HepG2 (cell line): ENCODE data around the gene LMAN1L. TPM values are rescaled to one million over a fixed set of nuclear protein-coding genes. Genes with fewer than 3 reads are reported as not detected.

Experiments
- CAMTA2 ChIP-seq: sonication (generic); formaldehyde crosslinking; IDR thresholded peaks from 2 replicates; pipeline ENCODE4 v1.4.0; 2020; ENCODE audit warnings: mild to moderate bottlenecking, missing genetic modification reagents, borderline replicate concordance
- CBX2 ChIP-seq, 2 experiments: fragments of 200-600 bp in 1 of 2; sonication (generic); formaldehyde crosslinking in 1 of 2; IDR thresholded peaks; 2 replicates each; pipeline versions ENCODE4 v1.7.0 to v1.8.1; 2018 to 2022; ENCODE audit warnings: low read depth in 2 of 2, low read length in 1 of 2, mild to moderate bottlenecking in 1 of 2, missing genetic modification reagents in 1 of 2
- DR1 ChIP-seq: sonication (generic); formaldehyde crosslinking; IDR thresholded peaks from 2 replicates; pipeline ENCODE4 v1.8.0; 2021; ENCODE audit warnings: mild to moderate bottlenecking, missing genetic modification reagents, inconsistent platforms
- ETV5 ChIP-seq: IDR thresholded peaks from 2 replicates; pipeline ENCODE4 v1.6.1; 2018; ENCODE audit warnings: missing biosample characterization, missing genetic modification reagents, inconsistent platforms, borderline replicate concordance
- HOXA3 ChIP-seq: sonication (generic); formaldehyde crosslinking; IDR thresholded peaks from 2 replicates; pipeline ENCODE4 v1.5.0; 2020; ENCODE audit warnings: missing genetic modification reagents
- HOXD1 ChIP-seq: sonication (generic); formaldehyde crosslinking; IDR thresholded peaks from 2 replicates; pipeline ENCODE4 v1.5.0; 2020; ENCODE audit warnings: missing genetic modification reagents
- MAFG ChIP-seq: sonication (generic); formaldehyde crosslinking; IDR thresholded peaks from 2 replicates; pipeline ENCODE4 v1.5.1; 2020; ENCODE audit warnings: mild to moderate bottlenecking, missing genetic modification reagents
- NAIF1 ChIP-seq: sonication (generic); formaldehyde crosslinking; IDR thresholded peaks from 2 replicates; pipeline ENCODE4 v1.5.0; 2020; ENCODE audit warnings: mild to moderate bottlenecking, missing genetic modification reagents, borderline replicate concordance
- NFKBIZ ChIP-seq: IDR thresholded peaks from 2 replicates; pipeline ENCODE4 v1.6.1; 2018; ENCODE audit warnings: missing genetic modification reagents, missing compliant biosample characterization
- PHF5A ChIP-seq: IDR thresholded peaks from one replicate; pipeline ENCODE4 v1.6.1; 2018; ENCODE audit warnings: low read depth, missing genetic modification reagents; ENCODE audit not compliant: unreplicated experiment
- TSC22D2 ChIP-seq: sonication (generic); formaldehyde crosslinking; IDR thresholded peaks from 2 replicates; pipeline ENCODE4 v1.5.1; 2020; ENCODE audit warnings: missing genetic modification reagents, mild to moderate bottlenecking, borderline replicate concordance
- ZBTB7A ChIP-seq: sonication (generic); formaldehyde crosslinking; IDR thresholded peaks from 2 replicates; pipeline ENCODE4 v1.8.0; 2022; ENCODE audit warnings: mild to moderate bottlenecking, missing genetic modification reagents
- ZFP36L1 ChIP-seq: sonication (generic); formaldehyde crosslinking; IDR thresholded peaks from 2 replicates; pipeline ENCODE4 v1.8.0; 2022; ENCODE audit warnings: mild to moderate bottlenecking, missing genetic modification reagents, moderate library complexity
- ZNF296 ChIP-seq: sonication (generic); formaldehyde crosslinking; conservative IDR thresholded peaks from 2 replicates; pipeline ENCODE4 v1.5.0; 2020; ENCODE audit warnings: mild to moderate bottlenecking, missing genetic modification reagents
- ZNF460 ChIP-seq: sonication (generic); formaldehyde crosslinking; IDR thresholded peaks from 2 replicates; pipeline ENCODE4 v1.5.1; 2020; ENCODE audit warnings: missing genetic modification reagents, mild to moderate bottlenecking, borderline replicate concordance
- ZNF709 ChIP-seq: sonication (generic); formaldehyde crosslinking; IDR thresholded peaks from 2 replicates; pipeline ENCODE4 v1.5.0; 2020; ENCODE audit warnings: mild to moderate bottlenecking, missing genetic modification reagents
- ZNF776 ChIP-seq: sonication (generic); formaldehyde crosslinking; IDR thresholded peaks from 2 replicates; pipeline ENCODE4 v1.4.0; 2020; ENCODE audit warnings: mild to moderate bottlenecking, missing genetic modification reagents
- ZNF850 ChIP-seq: sonication (generic); formaldehyde crosslinking; conservative IDR thresholded peaks from 2 replicates; pipeline ENCODE4 v1.9.0; 2021; ENCODE audit warnings: mild to moderate bottlenecking, missing genetic modification reagents
- polyA plus RNA-seq, 8 experiments: library from polyadenylated mRNA; depleted of rRNA in 3 of 8; stranded (reverse) in 7 of 8; unstranded in 1 of 8; fragments of >200 nt; fragmentation: Illumina TruSeq in 4 of 8; extraction: Trizol in 4 of 8; gene quantifications; 2 replicates each; pipeline versions ENCODE4 v1.2.1 to v1.2.3, GENCODE V29; 2011 to 2016; ENCODE audit warnings: low read depth in 4 of 8, missing spikeins in 1 of 8, mixed read lengths in 1 of 8; ENCODE audit not compliant: insufficient read depth in 1 of 8
- total RNA-seq, 5 experiments: library from RNA; depleted of rRNA; stranded (reverse); fragments of >200 nt; fragmentation: Illumina TruSeq; extraction: Trizol; gene quantifications; 2 replicates each; pipeline ENCODE4 v1.2.3, GENCODE V29; 2016; ENCODE audit warnings: low read depth in 1 of 5
- TF ChIP-seq, protein P1 (sequence below): IDR thresholded peaks from 2 replicates; pipeline ENCODE4 v1.4.0; 2020; ENCODE audit warnings: mild to moderate bottlenecking, missing genetic modification reagents
- TF ChIP-seq, protein P2 (sequence below): sonication (generic); formaldehyde crosslinking; IDR thresholded peaks from 2 replicates; pipeline ENCODE4 v1.4.0; 2020; ENCODE audit warnings: low read depth, mild to moderate bottlenecking, missing genetic modification reagents
- TF ChIP-seq, protein P3 (sequence below): fragments of 450-650 bp; IDR thresholded peaks from 2 replicates; pipeline ENCODE4 v1.6.1; 2017
- TF ChIP-seq, protein P4 (sequence below): IDR thresholded peaks from 2 replicates; pipeline ENCODE4 v1.6.1; 2016; ENCODE audit warnings: low read depth

LMAN1L gene
- total and polyA plus RNA-seq, 2 of the 13 experiments (the other 11 are each of a cell fraction or from before 2014, with no cell fraction given) = not detected

DNA sequence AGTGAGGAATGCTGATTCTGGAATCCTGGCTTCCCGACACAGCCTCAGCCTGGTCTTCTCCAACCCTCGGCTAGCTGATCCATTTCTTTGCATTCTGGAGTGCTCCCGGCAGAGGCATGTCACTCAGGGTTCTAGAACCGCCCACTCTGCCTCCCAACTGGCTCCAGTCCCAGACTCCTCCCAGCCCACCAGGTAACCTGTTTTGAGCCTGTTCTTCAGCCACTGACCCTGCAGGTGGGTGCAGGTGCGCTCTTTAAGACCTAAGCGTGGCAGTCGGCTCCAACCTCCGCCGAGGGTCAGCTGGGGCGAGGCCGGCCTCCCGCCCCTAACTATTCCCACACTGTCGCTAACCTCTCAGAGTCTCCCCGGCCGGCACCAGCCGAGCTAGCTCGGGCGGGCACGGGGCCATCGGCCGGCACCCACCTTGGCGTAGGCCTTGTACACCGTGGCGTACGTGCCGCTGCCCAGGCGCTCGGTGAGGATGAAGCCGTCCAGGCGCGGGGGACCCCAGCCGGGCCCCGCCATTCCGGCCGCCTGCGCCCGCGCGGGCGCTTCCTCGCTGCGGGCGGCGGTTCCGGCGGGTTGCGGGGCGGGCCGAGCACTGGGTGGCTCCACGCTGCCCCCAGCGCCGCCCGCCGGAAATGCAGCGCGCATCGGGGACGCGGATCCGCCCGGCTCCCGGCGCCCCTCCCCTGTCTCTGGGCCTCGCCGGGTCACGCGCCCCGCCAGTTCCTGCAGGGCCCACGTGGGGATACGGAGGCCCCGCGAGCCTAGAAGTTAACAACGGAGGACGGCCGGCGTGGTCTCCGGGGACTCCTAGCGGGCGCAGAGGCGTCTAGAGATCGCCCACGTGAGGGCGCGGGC lies 30.2 kb downstream of the LMAN1L start, which contains the start of gene ULK3 (continued):
- TF ChIP-seq, protein P1, sequence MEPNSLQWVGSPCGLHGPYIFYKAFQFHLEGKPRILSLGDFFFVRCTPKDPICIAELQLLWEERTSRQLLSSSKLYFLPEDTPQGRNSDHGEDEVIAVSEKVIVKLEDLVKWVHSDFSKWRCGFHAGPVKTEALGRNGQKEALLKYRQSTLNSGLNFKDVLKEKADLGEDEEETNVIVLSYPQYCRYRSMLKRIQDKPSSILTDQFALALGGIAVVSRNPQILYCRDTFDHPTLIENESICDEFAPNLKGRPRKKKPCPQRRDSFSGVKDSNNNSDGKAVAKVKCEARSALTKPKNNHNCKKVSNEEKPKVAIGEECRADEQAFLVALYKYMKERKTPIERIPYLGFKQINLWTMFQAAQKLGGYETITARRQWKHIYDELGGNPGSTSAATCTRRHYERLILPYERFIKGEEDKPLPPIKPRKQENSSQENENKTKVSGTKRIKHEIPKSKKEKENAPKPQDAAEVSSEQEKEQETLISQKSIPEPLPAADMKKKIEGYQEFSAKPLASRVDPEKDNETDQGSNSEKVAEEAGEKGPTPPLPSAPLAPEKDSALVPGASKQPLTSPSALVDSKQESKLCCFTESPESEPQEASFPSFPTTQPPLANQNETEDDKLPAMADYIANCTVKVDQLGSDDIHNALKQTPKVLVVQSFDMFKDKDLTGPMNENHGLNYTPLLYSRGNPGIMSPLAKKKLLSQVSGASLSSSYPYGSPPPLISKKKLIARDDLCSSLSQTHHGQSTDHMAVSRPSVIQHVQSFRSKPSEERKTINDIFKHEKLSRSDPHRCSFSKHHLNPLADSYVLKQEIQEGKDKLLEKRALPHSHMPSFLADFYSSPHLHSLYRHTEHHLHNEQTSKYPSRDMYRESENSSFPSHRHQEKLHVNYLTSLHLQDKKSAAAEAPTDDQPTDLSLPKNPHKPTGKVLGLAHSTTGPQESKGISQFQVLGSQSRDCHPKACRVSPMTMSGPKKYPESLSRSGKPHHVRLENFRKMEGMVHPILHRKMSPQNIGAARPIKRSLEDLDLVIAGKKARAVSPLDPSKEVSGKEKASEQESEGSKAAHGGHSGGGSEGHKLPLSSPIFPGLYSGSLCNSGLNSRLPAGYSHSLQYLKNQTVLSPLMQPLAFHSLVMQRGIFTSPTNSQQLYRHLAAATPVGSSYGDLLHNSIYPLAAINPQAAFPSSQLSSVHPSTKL = no peak
- TF ChIP-seq DR1 (no peak), NFKBIZ (CRISPR knock-in tag) (0 out of 2 replicates have a peak, but pooled peaks have one; percentile 24), HOXD1 (no peak), NAIF1 (no peak), HOXA3 (CRISPR knock-in tag) (no peak), ZNF296 (CRISPR knock-in tag) (no peak), ZNF776 (no peak; the same call in 1 of the 2 replicates), TSC22D2 (CRISPR knock-in tag) (no peak), CAMTA2 (peak; percentile 74; the same call in 1 of the 2 replicates), ETV5 (CRISPR knock-in tag) (no peak), ZNF460 (no peak), MAFG (no peak), ZBTB7A (CRISPR knock-in tag) (no peak), ZNF850 (no peak), ZFP36L1 (CRISPR knock-in tag) (no peak), ZNF709 (CRISPR knock-in tag) (no peak), CBX2 (IDR thresholded peaks at IDR 0.05; ENCODE audit: low read depth, low read length) (no peak), CBX2 (CRISPR knock-in tag; IDR thresholded peaks at IDR 0.05; ENCODE audit: low read depth) (no peak), PHF5A (CRISPR knock-in tag) (no peak)
- TF ChIP-seq, protein P2, sequence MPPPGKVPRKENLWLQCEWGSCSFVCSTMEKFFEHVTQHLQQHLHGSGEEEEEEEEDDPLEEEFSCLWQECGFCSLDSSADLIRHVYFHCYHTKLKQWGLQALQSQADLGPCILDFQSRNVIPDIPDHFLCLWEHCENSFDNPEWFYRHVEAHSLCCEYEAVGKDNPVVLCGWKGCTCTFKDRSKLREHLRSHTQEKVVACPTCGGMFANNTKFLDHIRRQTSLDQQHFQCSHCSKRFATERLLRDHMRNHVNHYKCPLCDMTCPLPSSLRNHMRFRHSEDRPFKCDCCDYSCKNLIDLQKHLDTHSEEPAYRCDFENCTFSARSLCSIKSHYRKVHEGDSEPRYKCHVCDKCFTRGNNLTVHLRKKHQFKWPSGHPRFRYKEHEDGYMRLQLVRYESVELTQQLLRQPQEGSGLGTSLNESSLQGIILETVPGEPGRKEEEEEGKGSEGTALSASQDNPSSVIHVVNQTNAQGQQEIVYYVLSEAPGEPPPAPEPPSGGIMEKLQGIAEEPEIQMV = no peak
- TF ChIP-seq, protein P3, sequence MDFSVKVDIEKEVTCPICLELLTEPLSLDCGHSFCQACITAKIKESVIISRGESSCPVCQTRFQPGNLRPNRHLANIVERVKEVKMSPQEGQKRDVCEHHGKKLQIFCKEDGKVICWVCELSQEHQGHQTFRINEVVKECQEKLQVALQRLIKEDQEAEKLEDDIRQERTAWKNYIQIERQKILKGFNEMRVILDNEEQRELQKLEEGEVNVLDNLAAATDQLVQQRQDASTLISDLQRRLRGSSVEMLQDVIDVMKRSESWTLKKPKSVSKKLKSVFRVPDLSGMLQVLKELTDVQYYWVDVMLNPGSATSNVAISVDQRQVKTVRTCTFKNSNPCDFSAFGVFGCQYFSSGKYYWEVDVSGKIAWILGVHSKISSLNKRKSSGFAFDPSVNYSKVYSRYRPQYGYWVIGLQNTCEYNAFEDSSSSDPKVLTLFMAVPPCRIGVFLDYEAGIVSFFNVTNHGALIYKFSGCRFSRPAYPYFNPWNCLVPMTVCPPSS = no peak
- TF ChIP-seq, protein P4, sequence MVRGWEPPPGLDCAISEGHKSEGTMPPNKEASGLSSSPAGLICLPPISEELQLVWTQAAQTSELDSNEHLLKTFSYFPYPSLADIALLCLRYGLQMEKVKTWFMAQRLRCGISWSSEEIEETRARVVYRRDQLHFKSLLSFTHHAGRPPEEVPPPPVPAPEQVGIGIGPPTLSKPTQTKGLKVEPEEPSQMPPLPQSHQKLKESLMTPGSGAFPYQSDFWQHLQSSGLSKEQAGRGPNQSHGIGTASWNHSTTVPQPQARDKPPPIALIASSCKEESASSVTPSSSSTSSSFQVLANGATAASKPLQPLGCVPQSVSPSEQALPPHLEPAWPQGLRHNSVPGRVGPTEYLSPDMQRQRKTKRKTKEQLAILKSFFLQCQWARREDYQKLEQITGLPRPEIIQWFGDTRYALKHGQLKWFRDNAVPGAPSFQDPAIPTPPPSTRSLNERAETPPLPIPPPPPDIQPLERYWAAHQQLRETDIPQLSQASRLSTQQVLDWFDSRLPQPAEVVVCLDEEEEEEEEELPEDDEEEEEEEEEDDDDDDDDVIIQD (CRISPR knock-in tag) = no peak
